Gastroesophageal sphincter (tissue), 3 donors: Measurements from ENCODE around the gene SFXN2.

ENCODE experiments used
- EP300 ChIP-seq: sonication (generic); formaldehyde crosslinking; IDR thresholded peaks from one replicate; pipeline ENCODE4 v1.6.1; 2017; ENCODE audit warnings: antibody characterized with exemption, mild to moderate bottlenecking
- POLR2A ChIP-seq, 2 donors: fragments of 450-650 bp; IDR thresholded peaks; one replicate each; pipeline ENCODE4 v1.6.1; 2017; ENCODE audit warnings: antibody characterized with exemption in 2 of 2, mild to moderate bottlenecking in 2 of 2, moderate library complexity in 1 of 2
- POLR2AphosphoS5 ChIP-seq: sonication (generic); formaldehyde crosslinking; IDR thresholded peaks from one replicate; pipeline ENCODE4 v1.6.1; 2017; ENCODE audit warnings: antibody characterized with exemption
- TF ChIP-seq, protein P1 (sequence below), 4 experiments: fragments of 200-600 bp in 2 of 4; fragments of 450-650 bp in 2 of 4; sonication (generic) in 1 of 4; IDR thresholded peaks; one replicate each; pipeline ENCODE4 v1.5.1; 2017 to 2019; ENCODE audit warnings: antibody characterized with exemption in 4 of 4, mild to moderate bottlenecking in 2 of 4, moderate library complexity in 2 of 4

DNA sequence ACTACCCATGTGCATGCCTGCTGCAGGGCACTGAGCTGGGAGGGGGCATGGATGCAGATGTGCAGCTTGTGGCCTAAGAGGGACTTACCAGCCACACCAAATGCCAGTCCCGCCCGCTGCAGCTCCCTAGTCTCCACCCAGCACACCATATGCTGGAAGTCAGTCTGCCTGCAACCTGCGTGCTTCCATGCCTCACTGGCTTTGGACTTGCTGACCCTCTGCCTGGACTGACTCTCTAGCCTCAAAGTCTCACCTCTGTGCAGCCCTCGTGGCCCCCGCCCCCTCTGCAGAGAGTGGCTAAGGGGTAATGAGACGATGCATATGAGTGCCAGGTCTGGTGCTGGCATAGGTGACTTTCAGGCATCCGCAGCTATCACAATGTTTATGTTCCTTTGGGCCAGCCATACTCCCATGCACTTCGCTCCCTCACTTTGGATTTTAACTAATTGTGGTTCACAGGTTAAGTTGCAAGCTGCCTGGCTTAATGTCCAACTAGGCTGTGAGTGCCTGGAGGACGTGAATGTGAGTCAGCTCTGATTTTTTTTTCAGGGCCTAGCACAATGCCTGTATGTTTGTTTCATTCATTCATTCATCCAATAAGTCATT is 48.4 kb upstream of the SFXN2 start:
- TF ChIP-seq, protein P1, sequence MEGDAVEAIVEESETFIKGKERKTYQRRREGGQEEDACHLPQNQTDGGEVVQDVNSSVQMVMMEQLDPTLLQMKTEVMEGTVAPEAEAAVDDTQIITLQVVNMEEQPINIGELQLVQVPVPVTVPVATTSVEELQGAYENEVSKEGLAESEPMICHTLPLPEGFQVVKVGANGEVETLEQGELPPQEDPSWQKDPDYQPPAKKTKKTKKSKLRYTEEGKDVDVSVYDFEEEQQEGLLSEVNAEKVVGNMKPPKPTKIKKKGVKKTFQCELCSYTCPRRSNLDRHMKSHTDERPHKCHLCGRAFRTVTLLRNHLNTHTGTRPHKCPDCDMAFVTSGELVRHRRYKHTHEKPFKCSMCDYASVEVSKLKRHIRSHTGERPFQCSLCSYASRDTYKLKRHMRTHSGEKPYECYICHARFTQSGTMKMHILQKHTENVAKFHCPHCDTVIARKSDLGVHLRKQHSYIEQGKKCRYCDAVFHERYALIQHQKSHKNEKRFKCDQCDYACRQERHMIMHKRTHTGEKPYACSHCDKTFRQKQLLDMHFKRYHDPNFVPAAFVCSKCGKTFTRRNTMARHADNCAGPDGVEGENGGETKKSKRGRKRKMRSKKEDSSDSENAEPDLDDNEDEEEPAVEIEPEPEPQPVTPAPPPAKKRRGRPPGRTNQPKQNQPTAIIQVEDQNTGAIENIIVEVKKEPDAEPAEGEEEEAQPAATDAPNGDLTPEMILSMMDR (IDR thresholded peaks at IDR 0.05), result no peak
- TF ChIP-seq POLR2A (IDR thresholded peaks at IDR 0.05) (no peak), EP300 (no peak), POLR2AphosphoS5 (no peak)
